GM19025 (cell line): ENCODE data around the gene USP19.

Experiments
- ATAC-seq: cut with Tn5 transposase; IDR thresholded peaks from one replicate; pipeline ENCODE4 v1.9.1; 2021; ENCODE audit warnings: mild to moderate bottlenecking, low read depth, moderate library complexity; ENCODE audit not compliant: unreplicated experiment

The USP19 gene, protein sequence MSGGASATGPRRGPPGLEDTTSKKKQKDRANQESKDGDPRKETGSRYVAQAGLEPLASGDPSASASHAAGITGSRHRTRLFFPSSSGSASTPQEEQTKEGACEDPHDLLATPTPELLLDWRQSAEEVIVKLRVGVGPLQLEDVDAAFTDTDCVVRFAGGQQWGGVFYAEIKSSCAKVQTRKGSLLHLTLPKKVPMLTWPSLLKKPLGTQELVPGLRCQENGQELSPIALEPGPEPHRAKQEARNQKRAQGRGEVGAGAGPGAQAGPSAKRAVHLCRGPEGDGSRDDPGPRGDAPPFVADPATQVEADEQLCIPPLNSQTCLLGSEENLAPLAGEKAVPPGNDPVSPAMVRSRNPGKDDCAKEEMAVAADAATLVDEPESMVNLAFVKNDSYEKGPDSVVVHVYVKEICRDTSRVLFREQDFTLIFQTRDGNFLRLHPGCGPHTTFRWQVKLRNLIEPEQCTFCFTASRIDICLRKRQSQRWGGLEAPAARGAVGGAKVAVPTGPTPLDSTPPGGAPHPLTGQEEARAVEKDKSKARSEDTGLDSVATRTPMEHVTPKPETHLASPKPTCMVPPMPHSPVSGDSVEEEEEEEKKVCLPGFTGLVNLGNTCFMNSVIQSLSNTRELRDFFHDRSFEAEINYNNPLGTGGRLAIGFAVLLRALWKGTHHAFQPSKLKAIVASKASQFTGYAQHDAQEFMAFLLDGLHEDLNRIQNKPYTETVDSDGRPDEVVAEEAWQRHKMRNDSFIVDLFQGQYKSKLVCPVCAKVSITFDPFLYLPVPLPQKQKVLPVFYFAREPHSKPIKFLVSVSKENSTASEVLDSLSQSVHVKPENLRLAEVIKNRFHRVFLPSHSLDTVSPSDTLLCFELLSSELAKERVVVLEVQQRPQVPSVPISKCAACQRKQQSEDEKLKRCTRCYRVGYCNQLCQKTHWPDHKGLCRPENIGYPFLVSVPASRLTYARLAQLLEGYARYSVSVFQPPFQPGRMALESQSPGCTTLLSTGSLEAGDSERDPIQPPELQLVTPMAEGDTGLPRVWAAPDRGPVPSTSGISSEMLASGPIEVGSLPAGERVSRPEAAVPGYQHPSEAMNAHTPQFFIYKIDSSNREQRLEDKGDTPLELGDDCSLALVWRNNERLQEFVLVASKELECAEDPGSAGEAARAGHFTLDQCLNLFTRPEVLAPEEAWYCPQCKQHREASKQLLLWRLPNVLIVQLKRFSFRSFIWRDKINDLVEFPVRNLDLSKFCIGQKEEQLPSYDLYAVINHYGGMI (N-terminal part only)

DNA sequence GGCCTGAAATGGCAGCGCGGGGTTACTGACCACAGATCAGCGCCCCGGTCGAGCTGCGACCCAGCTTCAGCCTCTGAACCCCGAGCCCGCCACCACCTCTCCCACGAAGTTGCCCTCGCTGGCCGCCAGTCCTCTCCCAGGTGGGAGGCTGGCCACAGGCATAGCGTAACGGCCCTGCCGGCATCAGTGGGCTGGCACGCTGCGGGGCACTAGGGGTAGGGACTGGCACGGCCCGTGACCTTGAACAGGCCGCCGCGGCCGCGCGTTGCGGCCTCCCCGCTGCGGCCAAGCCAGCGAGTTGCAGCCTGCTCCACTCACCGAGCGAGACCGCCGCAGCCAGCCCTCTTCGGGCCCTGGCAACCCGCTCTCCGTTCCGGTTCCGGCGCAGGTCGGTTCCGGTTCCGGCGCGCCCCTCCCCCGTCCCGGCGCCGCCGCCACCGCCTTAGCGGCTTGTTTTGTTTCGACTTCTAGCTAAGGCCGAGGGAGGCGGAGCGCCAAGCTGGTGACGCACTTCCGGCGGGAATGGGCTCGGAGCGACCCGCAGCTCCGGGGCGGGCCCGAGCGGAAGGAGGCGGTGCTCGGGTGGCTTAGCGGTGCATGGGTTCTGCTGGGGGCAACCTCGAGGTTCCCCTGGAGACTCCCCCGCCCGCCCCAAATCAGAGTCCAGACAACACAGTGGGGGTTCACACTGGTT is at the start of gene USP19:
Gene USP19 (minus strand): TSS at position 386 of the 694 bp plus-strand sequence. CDS start 1,678 bp downstream, outside the sequence.
- peak; percentile 81 for ATAC-seq

DNA sequence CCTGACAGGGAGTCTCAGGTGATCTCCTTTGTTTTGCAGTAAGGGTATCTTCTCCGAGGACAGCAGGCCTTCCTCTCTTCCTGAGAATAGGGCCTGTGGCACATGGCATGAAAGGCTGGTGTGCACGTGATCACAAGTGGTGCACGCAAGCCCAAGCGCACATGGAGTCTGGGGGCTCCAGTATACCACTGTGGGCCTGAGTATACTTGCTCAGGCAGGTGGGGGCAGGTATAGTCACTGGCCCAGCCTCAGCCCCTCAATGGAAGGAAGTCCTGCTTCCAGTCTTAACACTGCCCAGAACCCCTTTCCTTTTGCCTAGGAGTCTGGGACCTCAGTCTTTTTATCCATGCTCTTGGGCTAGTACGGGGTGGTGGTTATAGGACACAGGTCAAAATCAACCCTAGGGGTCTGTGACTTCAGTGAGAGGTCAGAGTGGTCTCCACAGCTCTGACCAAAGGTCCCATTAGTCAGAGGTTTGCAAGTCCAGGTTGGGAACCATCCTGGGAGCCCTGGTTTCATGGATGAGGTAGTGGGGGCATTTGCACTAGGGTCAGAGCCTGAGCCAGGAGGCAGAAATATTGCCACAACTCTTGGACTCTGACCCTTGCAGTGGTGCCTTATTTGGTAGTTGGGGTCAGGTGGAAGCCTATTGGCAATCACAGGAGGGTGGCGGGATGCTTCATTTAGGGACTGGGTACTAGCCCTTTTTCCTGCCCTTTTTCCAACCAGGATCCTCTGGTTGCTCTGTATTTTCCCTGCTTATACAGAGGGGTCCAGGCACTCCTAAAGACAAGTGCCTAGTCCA is 46.3 kb upstream of the USP19 start:
- ATAC-seq: no peak

DNA sequence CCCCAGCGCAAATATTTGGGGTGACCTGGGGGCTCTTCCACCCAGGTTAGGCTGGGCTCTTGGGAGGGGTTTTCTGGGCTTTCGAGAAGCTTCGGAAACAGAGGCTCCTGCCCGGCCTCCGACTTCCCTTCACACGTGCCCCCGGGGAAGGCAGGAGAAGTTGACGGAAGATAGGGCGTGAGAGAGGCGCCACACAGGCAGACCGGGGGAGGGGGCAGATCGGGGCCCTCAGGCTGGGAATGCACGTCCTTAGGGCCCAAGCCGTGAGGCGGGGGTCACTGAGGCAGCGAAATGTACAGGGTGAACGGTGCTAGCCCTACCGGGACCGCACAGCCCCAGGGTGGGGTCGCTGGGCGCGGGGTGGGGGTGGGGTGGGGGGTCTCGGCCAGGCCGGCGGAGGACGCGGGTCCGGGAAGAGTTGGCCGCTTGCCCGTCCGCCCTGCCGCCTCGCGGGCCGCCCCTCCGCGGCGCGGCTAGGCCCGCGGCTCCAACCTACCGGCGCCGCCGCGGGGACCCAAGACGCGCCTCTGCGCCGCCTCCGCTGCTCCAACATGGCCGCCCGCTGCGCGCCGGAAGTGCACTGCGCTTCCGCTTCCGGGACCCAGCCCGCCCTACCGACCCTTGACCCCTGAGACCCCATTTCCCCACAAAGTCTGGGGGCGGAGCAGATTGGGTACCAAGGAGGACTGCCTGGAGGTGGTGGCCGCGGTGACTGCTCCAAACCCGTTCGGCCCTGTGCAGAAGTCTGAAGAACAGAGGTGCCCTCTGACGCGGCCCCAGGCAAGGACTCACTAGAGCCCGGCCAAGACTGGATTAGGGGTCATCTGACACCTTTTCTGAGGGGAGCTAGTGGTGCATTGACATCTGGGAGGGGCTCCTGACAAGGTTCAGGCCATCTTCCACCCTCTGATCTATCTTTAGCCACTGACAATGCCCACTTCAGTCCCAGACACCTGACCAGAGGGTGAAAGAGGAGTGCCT is 45.4 kb upstream of the USP19 start, which contains the start of gene CCDC71:
Gene CCDC71 (minus strand): TSS at position 561 of the 981 bp plus-strand sequence. CDS start 2,123 bp downstream, outside the sequence.
- ATAC-seq: peak; percentile 69

DNA sequence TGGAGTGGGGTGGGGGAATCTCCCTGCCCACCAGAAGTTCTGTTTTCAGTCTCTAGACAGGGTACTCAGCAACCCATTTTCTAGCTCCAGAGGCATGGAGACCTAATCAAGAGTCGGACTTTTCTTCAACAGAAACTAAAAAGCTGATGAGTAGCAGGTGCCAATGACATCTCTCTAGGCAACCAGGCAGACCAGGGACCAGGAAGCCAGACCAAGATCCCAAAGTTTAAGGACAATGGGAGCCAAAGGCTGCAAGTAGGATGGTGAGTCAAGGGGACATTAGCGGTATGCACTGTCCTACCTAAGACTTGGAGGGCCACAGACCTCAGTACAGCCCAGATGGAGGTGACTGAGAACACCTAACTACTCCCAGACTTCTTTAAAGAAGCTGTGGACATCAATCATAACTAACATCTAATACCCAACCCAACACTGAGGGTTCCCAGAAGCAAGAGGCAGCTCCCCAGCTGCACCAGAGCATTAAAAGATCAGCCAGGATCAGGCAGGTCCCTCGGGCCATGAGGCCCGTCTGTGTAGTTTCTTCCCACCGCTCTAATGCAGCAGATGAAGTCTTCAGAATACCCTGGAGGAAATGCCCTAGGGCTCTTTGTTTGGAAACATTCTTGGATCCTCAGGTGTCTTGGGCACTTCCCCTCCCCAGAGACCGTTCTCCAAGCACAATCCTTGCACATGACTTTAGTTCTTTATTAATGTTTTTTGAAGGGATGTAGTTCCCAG is 44.5 kb upstream of the USP19 start:
- no peak for ATAC-seq

GRCh38 chr3:49163609-49164008 is 43.0 kb upstream of the USP19 start:
- ATAC-seq: no peak

DNA sequence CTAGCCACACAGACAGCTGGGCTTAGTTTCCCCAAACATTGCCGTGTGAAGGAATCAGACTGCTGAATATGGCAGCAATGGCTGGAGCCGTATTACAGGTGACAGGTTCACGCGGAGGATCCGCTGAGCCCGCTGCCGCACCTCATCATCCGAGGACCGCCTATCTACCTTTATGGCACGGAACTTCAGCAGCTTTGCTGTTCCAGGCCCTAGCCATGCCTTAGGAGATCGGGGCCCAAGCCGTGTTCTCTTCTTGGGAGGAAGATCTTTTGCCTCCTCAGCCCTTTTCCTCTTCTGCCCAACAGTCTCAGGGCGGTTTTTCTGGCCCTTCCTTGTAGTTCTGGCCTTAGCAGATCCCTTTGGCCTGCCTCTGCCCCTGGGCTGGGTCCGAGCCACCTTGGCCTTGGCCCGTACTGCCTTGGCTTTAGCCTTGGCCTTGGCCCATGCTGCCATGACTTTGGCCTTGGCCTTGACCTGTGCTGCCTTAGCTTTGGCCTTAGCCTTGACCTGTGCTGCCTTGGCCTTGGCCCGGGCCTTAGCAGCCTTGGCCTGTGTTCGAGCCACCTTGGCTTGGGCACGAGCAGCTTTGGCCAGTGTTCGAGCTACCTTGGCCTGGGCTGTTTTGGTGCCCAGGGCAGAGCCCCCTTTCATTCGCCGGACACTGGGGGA is 42.3 kb upstream of the USP19 start:
- no peak for ATAC-seq

DNA sequence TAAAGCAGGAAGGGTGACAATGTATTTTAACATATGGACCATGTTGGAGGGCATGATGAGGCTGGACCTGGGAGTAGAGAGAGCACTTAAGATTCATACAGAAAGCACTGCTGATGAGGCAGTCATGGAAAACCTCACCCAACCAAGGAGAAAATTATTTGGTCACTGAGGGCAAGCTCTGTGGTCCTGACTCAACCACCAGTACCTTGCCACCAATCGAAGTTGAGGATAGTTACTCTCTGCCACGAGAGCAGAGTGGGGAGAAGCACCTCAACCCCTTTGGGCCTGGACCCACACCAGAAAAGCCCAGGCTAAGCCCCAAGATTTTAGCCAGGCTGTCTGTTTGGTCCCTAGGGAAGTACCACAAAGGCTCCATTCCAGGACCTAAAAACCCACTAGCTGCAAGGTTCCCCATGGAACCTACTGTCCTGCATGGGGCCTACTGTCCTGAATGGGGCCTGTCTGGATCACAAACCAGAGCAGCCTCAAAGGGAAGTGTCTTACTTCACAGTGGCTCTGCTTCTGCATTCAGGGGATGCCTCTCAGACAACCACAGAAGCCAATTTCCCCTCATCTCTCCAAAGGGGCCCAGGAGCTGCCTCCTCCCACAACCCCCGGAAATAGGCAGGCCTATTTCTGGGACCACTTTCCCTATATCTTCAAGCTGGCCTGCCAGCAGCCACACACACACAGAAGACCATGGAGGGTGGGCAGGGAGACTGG is 41.3 kb upstream of the USP19 start:
- ATAC-seq: no peak

DNA sequence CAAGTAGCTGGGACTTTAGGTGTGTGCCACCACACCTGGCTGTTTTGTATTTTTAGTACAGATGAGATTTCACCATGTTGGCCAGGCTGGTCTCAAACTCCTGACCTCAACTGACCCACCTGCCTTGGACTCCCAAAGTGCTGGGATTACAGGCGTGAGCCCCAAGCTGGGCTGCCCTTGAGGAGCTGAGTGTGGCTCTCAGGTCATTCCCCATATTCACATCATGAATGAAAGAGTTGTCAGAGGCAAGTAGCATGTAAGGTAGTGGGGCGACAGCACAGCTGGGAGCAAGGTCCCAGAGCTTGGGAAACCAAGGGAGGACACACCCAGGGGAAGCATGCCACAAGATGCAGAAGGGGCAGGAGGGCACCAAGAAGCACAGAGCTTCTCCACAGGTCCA is 40.6 kb upstream of the USP19 start:
- no peak for ATAC-seq

GRCh38 chr3:49158792-49159191 is 38.2 kb upstream of the USP19 start:
- ATAC-seq: no peak

GRCh38 chr3:49158103-49158709 is 37.6 kb upstream of the USP19 start:
- no peak for ATAC-seq

- ATAC-seq: no peak
These were observed 36.7 kb upstream of the USP19 start for GRCh38 chr3:49157289-49157688.

DNA sequence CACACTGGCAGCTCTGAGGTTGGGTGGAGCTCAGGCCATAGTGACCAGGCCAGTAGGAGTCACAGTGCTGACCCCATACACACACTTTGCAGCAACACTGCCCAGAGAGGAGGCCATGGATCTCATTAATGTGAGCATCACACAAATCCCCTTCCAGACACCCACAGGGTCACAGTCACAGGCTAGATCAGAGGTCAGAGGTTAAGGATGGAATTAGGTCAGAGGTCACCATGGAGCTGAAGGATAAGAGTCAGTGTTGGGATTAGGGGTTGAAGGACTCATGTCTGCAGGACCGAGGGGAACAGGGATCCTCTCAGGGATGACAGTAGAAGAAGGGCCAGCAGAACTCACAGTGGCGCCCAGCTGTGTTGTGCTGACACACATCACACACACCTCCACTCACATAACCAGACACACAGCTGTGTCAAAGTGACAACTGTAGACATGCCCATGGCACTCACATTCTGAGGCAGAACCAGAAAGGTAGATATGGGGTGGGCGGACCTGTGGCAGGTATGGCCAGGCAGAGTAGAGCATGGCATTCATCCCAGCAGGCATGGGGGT is 32.8 kb upstream of the USP19 start:
- no peak for ATAC-seq

DNA sequence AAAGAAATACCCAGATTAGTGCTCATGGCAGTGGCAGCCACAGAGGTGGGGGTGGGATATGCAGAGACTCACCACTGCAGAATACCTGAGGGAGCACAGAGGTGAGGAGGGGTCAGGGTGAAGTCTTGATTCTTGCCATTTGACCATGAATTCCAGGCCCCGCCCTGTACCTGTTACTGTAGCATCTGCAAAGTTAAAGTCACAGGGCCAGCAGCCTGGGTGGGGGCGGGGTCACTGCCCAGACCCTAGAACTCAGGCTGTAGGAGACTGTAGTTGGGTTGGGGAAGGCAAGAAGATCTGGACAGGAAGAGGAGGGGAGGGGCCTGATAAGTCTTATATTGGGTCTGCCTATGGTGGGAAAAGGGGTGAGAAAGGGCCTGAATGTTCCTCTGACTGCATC is 31.0 kb upstream of the USP19 start:
- ATAC-seq: no peak

GRCh38 chr3:49148159-49148558 is 27.5 kb upstream of the USP19 start:
- ATAC-seq: no peak

DNA sequence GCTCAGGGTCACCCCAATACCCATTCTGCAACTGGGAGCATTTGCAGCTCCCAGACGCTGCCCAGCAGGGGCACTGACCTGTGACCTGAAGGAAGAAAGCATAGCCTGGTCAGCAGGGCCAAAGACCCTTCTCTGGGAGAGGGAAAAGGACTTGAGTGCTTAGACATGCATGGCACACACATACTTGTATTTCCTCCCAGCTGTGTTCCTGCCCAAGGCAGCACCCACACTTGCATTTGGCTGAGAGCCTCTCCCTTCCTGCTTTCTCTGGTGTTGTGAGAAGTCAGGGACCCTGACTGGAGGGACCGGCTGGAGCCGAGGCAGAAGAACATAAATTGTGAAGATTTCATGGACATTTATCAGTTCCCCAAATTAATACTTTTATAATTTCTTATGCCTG is 19.5 kb upstream of the USP19 start:
- ATAC-seq: no peak
